Erythroblast (primary cell): ENCODE data around the gene IQSEC1.

Source experiments
- DNase-seq, 2 experiments: peaks; one replicate each; lab custom pipeline; 2025; lab: John Stamatoyannopoulos, UW
- GATA1 ChIP-seq: IDR thresholded peaks from 2 replicates; pipeline ENCODE4 v1.6.1; 2011; ENCODE audit warnings: low read depth, mild to moderate bottlenecking, control low read depth, low read length, moderate library complexity
- POLR2A ChIP-seq: IDR thresholded peaks from 2 replicates; pipeline ENCODE4 v1.6.1; 2011; ENCODE audit warnings: mild to moderate bottlenecking, low read length

The IQSEC1 gene

GRCh38 chr3:13085846-13086179 lies 12.6 kb upstream of the IQSEC1 start:
- DNase-seq, result no peak
- TF ChIP-seq POLR2A (no peak), GATA1 (no peak)

DNA sequence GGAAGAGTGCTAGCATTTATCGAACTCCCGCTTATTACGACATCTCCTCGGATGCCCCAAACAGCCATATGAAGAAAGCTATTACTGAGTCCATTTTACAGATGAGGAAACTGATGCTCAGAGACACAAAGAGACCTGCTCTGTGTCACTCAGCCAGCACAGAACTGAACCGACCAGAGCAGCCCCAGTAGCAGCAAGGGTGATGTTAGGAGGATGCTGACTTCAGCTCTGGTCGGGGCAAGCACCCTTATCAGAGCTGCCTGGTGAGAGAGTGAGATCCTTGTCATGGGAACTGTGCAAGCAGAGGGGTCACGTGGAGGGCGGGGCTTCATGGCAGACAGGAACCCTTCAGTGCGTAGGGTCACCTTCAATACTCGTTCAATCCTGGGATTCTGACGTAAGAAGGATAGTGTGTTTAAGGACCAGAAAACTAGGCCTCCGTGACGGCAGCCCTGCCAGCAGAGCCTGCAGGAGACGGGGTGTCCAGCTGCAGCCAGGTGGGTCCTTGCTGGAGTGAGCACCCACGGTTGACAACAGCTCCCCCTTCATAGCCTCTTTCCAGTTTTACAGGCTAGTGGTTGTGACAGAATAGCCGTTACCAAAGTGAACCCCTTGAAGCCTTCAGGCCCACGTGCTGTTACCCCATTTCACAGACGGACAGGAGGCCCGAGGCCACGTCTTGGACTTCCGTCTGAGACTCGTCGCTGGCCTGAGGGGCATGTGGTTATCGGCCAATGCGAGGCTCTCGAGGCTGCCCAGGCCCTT lies 12.0 kb upstream of the IQSEC1 start:
- no peak for TF ChIP-seq POLR2A
- DNase-seq, result peak; percentile 39 to 73

DNA sequence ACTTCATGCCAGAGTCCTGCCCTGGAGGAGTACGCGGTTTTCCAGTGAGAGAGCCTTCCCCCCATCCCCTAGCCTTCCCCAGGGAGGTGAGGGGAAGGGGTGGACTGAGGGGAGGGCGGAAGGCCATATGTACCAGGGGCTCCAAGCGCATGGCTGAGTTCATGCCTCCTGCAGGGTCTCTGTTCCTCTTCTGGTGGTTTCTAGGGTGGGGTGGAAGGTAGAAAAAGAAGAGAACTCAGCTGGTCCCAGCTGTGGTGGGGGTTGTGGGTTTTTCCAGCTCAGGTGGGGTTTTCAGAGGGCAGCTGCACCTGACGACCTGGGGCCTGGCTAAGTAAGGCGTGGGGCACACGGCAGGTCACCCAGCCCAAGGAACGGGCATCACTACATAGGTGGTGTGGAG lies 10.7 kb upstream of the IQSEC1 start:
- no peak for DNase-seq
- TF ChIP-seq POLR2A (no peak), GATA1 (no peak)

DNA sequence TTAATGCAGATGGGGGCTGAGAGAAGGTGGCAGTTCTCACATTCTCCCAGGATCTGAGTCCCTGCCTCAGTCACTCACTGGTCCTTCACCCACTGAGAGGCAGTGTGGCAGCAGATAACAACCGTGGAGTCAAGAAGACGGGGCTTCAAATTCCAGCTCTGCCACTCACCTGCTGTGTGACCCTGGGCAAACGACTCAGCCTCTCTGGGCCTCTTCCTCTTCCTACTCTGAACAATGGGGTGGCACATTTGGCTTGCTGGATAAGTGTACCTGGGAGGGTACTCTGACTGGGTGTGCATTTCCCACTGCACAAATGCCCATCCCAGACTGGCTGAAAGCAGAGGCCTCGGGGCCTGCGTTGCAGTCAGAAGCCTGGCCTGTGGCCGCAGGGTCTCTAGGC lies 10.0 kb upstream of the IQSEC1 start:
- no peak for TF ChIP-seq GATA1
- TF ChIP-seq POLR2A, result no peak
- DNase-seq, result no peak

DNA sequence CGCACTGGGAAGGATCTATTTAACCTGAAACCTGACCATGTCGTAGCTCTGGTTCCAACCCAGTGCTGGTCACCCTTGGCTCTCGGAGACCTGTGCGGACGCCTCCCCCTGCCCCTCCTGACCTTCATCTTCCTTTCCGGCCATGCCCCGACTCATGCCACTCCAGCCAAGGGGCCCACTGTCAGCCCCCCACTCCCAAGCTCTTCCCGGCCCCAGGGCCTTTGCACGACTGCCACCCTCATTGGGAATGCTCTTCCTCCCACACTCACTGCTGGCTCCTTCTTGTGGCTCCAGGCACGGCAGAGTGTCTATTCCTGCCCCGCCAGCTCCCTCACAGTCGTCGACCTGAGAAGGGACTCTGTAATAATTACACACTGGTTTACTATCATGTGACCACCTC lies 9.4 kb upstream of the IQSEC1 start:
- TF ChIP-seq POLR2A (no peak), GATA1 (no peak)
- no peak for DNase-seq

- TF ChIP-seq POLR2A (no peak), GATA1 (no peak)
Measured at GRCh38 chr3:13081603-13082360, 8.6 kb upstream of the IQSEC1 start.

GRCh38 chr3:13080591-13080990 lies 7.4 kb upstream of the IQSEC1 start:
- DNase-seq, result no peak
- TF ChIP-seq GATA1 (no peak), POLR2A (no peak)

More at GRCh38 chr3:13081603-13082360, 8.6 kb upstream of the IQSEC1 start:
- DNase-seq, result peak; percentile 59 to 85

- DNase-seq, result no peak
- TF ChIP-seq POLR2A (no peak), GATA1 (no peak)
Measured at GRCh38 chr3:13080026-13080425, 6.8 kb upstream of the IQSEC1 start.

DNA sequence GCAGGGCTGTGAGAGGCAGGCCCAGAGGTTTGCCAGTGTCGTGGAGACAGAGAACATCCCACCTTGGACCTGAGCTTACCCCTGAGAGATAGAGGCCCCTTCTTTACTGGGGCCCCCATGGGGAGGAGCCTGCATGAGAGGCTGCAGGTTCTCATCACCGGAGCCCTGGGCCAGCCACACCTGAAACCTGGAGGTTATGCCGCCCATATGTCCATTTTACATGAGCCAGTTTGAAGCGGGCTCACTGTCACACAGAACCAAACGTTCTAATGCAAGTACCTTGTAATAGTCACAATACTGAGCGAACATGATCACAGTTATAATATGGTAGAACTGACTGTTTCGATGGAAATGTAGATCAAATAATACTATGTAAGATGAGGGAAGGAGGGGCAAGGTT lies 6.3 kb upstream of the IQSEC1 start:
- TF ChIP-seq POLR2A (no peak), GATA1 (no peak)
- no peak for DNase-seq

DNA sequence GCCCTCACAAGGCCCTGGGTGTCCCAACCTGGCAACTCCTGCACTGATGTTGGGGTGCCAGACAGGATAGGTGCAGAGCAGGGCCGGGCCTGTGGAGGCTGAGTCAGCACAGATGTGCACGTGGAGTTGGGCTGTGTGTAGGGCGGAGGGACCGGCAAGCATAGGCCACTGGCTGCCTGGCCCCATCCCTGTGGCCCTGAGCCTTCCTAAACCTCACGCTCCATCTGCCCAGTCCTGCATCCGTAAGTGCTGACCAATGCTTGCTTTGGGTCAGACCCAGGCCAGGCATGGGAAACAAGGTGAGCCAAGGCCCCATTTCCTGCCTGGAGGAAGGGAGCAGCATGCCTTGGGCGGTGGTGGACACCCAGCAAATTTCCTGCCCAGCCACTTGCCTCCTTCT lies 5.8 kb upstream of the IQSEC1 start:
- DNase-seq, result no peak
- no peak for TF ChIP-seq POLR2A
- TF ChIP-seq GATA1, result no peak

DNA sequence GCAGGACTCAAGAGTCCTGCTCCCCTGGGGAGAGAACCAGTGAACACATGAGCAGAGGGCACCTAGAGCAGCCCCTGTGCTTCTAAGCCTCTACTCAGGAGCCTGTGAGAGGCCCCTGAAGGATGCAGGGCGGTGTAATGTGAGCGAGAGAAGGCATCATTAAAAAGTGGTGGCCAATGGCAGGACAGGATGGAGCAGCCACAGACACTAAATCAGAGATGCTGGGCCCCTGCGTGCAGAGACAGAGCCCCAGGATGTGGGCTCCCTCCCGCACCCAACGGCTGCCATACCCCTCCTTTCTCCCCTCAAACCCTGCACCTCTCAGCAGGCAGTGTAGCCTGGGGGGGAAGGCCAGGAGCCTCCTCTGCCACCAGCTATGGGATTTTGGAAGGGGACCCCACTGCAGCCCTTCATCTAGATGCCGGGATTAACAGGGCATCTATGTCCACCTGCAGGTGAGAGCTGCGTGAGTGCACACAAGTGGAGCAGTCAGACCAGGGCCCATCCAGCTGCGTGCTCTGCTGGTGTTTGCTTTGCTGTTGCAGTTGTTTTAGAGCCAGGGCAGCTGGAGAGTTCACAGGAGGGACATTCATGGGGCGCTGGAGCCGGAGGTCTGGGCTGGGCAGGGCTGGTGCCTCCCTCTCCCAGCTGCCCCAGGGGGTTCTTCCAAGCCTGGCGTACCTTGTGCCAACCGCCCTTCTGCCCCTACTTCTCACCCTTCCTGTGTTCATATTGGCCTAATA lies 5.1 kb upstream of the IQSEC1 start:
- no peak for TF ChIP-seq GATA1
- no peak for TF ChIP-seq POLR2A
- no peak for DNase-seq

DNA sequence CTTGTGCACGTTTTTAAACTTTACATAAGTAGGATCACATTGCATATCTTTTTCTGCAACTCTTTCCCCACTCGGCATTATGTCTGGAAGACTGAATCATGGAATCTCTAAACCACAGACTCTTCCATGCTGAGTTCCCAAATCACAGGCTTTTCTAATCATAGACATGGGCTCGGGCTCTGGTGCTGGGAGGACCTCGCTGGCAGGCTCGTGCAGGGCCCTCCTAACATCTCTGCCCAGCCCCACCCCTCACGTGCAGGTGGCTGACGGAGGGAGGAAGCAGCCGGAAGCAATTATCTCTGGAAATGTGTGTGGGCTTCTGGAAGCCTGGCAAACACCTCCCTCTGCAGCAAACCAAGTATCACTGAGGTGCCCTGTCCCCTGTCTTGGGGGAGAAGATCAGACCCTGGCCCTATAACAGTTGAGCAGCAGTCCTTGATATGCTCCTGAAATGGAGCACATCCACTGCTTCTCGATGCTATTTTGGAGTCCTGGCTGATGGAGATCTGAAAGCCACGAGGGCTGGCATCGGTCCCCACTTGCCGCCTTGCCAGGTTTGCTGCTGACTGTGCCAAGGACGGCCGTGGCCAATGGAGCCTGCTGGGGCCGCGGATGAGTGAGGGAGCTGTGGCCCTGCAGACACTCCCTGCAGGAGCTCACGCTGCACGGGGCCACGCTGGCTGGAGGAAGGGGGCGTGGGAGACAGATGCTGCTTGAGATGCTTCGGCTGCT lies 4.4 kb upstream of the IQSEC1 start:
- no peak for TF ChIP-seq POLR2A
- TF ChIP-seq GATA1, result no peak
- no peak for DNase-seq

DNA sequence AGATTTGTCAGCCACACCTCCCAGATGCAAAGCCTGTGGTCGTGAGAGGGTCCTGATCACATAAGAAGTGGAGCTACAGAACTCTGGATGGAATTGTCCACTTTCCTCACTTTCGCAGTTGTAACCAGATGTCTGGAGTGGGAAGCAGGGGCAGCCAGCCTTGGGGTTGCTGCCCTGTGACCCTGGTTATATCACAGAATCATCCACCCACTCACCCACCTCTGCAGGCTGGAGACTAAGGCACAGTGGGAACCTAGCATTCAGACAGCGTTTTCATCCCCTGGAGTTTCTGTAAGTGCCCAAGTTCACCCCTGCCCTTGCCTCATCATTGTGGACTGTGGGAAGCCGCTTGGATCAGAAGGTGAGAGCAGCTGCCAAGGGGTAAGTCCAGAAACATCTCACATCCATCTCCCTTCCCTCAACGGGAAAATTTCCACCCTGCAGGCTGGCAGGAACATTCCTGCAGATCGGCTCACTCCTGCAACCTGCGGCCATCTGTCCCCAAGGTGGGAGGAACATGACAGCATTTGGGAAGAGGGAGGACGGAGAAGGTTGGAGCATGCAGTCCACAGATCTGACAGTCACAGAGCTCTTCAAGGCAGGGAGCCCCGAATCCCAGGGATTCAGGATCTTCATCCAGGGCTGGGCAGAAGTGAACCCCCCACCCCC lies 2.9 kb upstream of the IQSEC1 start:
- no peak for DNase-seq
- TF ChIP-seq POLR2A (no peak), GATA1 (no peak)
